Gastrocnemius medialis (tissue), 4 donors: ENCODE results near the gene LAMB1. TPM values are rescaled to one million over a fixed set of nuclear protein-coding genes. Genes with fewer than 3 reads are reported as not detected.

Experiments used
- ATAC-seq, 2 donors: fragments of 150-250 bp; one replicate each; pipeline ENCODE4 v1.9.1; 2016
- DNase-seq, 2 donors: peaks; one replicate each; pipeline ENCODE4 v3.0.0-alpha.2; 2019
- H3K27ac ChIP-seq, 4 donors: fragments of 200-600 bp; sonication (generic); 1 replicate in 1 of 4; 2 replicates in 3 of 4; pipeline ENCODE4 v1.5.1; 2016 to 2018; ENCODE audit warnings: mild to moderate bottlenecking in 2 of 4, moderate library complexity in 1 of 4
- H3K27me3 ChIP-seq, 3 donors: fragments of 200-600 bp; sonication (generic) in 2 of 3; 1 replicate in 1 of 3; 2 replicates in 2 of 3; pipeline versions ENCODE4 v1.5.1 to v1.6.0; 2016 to 2019; ENCODE audit warnings: mild to moderate bottlenecking in 1 of 3, moderate library complexity in 1 of 3
- H3K36me3 ChIP-seq, 2 donors: fragments of 200-600 bp; sonication (generic) in 1 of 2; one replicate each; pipeline ENCODE4 v1.5.1; 2017 to 2018
- H3K4me1 ChIP-seq, 2 donors: fragments of 200-600 bp; sonication (generic) in 1 of 2; one replicate each; pipeline ENCODE4 v1.5.1; 2016 to 2017; ENCODE audit warnings: mild to moderate bottlenecking in 2 of 2
- H3K4me3 ChIP-seq, 4 donors: fragments of 200-600 bp; sonication (generic) in 3 of 4; 1 replicate in 1 of 4; 2 replicates in 3 of 4; pipeline ENCODE4 v1.5.1; 2016 to 2019; ENCODE audit warnings: mild to moderate bottlenecking in 2 of 4
- H3K9me3 ChIP-seq, 3 donors: fragments of 200-600 bp; sonication (generic) in 2 of 3; 1 replicate in 1 of 3; 2 replicates in 2 of 3; pipeline ENCODE4 v1.5.1; 2016 to 2019
- CTCF ChIP-seq, 5 experiments: fragments of 450-650 bp in 3 of 5; fragments of 200-600 bp in 2 of 5; sonication (generic) in 2 of 5; IDR thresholded peaks in 4 of 5; conservative IDR thresholded peaks in 1 of 5; 1 replicate in 4 of 5; 2 replicates in 1 of 5; pipeline ENCODE4 v1.5.1; 2016 to 2019; ENCODE audit warnings: antibody characterized with exemption in 5 of 5, mild to moderate bottlenecking in 3 of 5, moderate library complexity in 3 of 5
- POLR2A ChIP-seq, 2 donors: fragments of 450-650 bp; IDR thresholded peaks; one replicate each; pipeline ENCODE4 v1.6.1; 2017; ENCODE audit warnings: antibody characterized with exemption in 2 of 2, mild to moderate bottlenecking in 2 of 2, moderate library complexity in 2 of 2
- in situ Hi-C, 4 donors: fragments of 200-750 bp; cut with MboI; loops; one replicate each; pipeline versions ENCODE4 v1.15.0 to v1.8.0; 2017; ENCODE audit warnings: low sequenced_read_pairs in 4 of 4
- intact Hi-C: fragments of 100-400 bp; cut with DNase I; formaldehyde crosslinking; loops from one replicate; pipeline ENCODE4 v1.15.1; 2023; ENCODE audit warnings: low total_unique reads
- total RNA-seq, 4 donors: library from RNA; depleted of rRNA; stranded (reverse); fragments of >200 nt; gene quantifications; one replicate each; pipeline versions ENCODE4 v1.1.0 to v1.2.3, GENCODE V29; 2016

Gene LAMB1
- total RNA-seq, 4 donors from 2014 or later = 14.5 to 56.6 (median 29.8) TPM

DNA sequence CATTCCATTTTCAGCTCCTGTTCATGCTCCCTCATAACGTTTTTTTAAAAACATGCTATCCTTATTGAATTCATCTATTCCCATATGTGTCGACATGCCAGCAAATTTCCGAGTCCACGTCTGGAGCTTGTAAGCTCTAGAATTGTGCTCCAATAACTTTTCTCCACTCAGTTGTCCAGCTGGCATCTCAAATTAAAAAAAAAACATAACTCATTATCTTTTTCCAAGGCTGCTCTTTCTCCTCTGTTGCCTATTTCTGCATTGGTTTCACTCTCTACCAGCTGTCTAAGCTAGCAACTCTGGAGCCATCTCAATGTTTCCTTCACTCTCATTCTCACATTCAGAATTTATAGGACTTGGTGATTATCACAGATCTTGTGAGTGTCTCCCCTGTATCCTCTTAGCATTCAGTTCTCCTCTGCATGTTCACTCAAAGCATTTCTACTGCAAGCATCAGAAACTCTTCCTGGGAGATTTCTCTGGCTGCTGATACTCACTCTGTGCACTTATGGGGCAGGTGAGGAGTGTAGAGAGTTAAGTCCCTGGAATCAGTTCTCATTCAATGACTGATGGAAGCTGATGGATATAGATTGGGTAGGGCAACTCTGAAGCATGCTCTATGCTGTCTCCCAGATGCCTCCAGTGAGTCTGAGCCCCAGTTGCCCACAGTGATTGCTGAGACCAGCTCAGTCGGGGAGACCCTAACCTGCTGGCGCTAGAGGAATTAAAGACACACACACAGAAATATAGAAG, 118.7 kb downstream of the LAMB1 start:
- no peak for ATAC-seq
- intact Hi-C loops = no loop called here
- no peaks in the 10 kb centered on the region for H3K9me3 ChIP-seq
- H3K27ac ChIP-seq = no peak overlapping the region
- no peaks in the 10 kb centered on the region for H3K27me3 ChIP-seq
- TF ChIP-seq POLR2A (IDR thresholded peaks at IDR 0.05) = no peak
- no peak for TF ChIP-seq CTCF (IDR thresholded peaks at IDR 0.05 in 4 of 5, conservative IDR thresholded peaks at IDR 0.05 in 1 of 5)
- no peaks in the 10 kb centered on the region for H3K36me3 ChIP-seq
- in situ Hi-C loops = loop anchor here in 3 of 4 donors (25.0 kb wide), 4 partner anchors 297 to 722 kb away; partner anchors contain the start of genes BCAP29 (in 2 of the 3), GPR22 (in 1 of the 3) and HBP1 (in 1 of the 3)
- H3K4me3 ChIP-seq = no peak overlapping the region
- no peaks in the 10 kb centered on the region for H3K4me1 ChIP-seq
- DNase-seq = no peak

GRCh38 chr7:107882766-107883165, 120.2 kb downstream of the LAMB1 start:
- no peaks in the 10 kb centered on the region for H3K27me3 ChIP-seq
- H3K9me3 ChIP-seq = no peaks in the 10 kb centered on the region
- no peak overlapping the region for H3K4me3 ChIP-seq
- no peaks in the 10 kb centered on the region for H3K36me3 ChIP-seq
- intact Hi-C loops = no loop called here
- ATAC-seq = no peak
- no peaks in the 10 kb centered on the region for H3K4me1 ChIP-seq
- TF ChIP-seq CTCF (IDR thresholded peaks at IDR 0.05 in 4 of 5, conservative IDR thresholded peaks at IDR 0.05 in 1 of 5) = no peak
- TF ChIP-seq POLR2A (IDR thresholded peaks at IDR 0.05) = no peak
- DNase-seq = no peak
- H3K27ac ChIP-seq = no peak overlapping the region
- in situ Hi-C loops = loop anchor here in 3 of 4 donors (25.0 kb wide), 4 partner anchors 295 to 720 kb away; partner anchors contain the start of genes BCAP29 (in 2 of the 3), GPR22 (in 1 of the 3) and HBP1 (in 1 of the 3)

- intact Hi-C loops = loop anchor here (5.0 kb wide), 2 partner anchors 268 to 417 kb away; no protein-coding TSS in a partner anchor
- Histone ChIP-seq H3K4me3 (no peak overlapping the region), H3K36me3 (no peaks in the 10 kb centered on the region), H3K27ac (peak overlapping the region in 1 of 4 donors; percentile 44), H3K4me1 (no peaks in the 10 kb centered on the region), H3K9me3 (no peaks in the 10 kb centered on the region), H3K27me3 (no peaks in the 10 kb centered on the region)
- DNase-seq (no peak), ATAC-seq (peak; percentile 78 to 84)
- no peak for TF ChIP-seq POLR2A (IDR thresholded peaks at IDR 0.05)
- peak; percentile 29 to 74 (median 67) for TF ChIP-seq CTCF (IDR thresholded peaks at IDR 0.05 in 4 of 5, conservative IDR thresholded peaks at IDR 0.05 in 1 of 5)
- in situ Hi-C loops = loop anchor here (5.0 to 25.0 kb wide), 6 partner anchors 135 to 717 kb away; partner anchors contain the start of genes BCAP29 (in 2 of the 4), CBLL1 (in 2 of the 4), GPR22 (in 1 of the 4) and HBP1 (in 1 of the 4)
These were observed 123.4 kb downstream of the LAMB1 start for GRCh38 chr7:107879400-107880035.

GRCh38 chr7:107878636-107879035, 124.3 kb downstream of the LAMB1 start:
- intact Hi-C loops (loop anchor here (5.0 kb wide), 2 partner anchors 269 to 416 kb away; no protein-coding TSS in a partner anchor), in situ Hi-C loops (loop anchor here (5.0 to 25.0 kb wide), 6 partner anchors 134 to 716 kb away; partner anchors contain the start of genes BCAP29 (in 2 of the 4), CBLL1 (in 2 of the 4), GPR22 (in 1 of the 4) and HBP1 (in 1 of the 4))
- H3K27ac ChIP-seq = no peak overlapping the region
- no peak for DNase-seq
- no peaks in the 10 kb centered on the region for H3K9me3 ChIP-seq
- H3K4me3 ChIP-seq = no peak overlapping the region
- no peaks in the 10 kb centered on the region for H3K36me3 ChIP-seq
- no peaks in the 10 kb centered on the region for H3K4me1 ChIP-seq
- no peak for ATAC-seq
- TF ChIP-seq CTCF (IDR thresholded peaks at IDR 0.05 in 4 of 5, conservative IDR thresholded peaks at IDR 0.05 in 1 of 5) (no peak), POLR2A (IDR thresholded peaks at IDR 0.05) (no peak)
- H3K27me3 ChIP-seq = no peaks in the 10 kb centered on the region
